Nasal cavity respiratory epithelium epithelial cell of viscerocranial mucosa (primary cell): Measurements from ENCODE around the gene GUCY1A2. TPM values are rescaled to one million over a fixed set of nuclear protein-coding genes. Genes with fewer than 3 reads are reported as not detected.

Experiments used
- total RNA-seq: library from RNA; depleted of rRNA; stranded (reverse); fragments of >200 nt; gene quantifications from 2 replicates; pipeline ENCODE4 v1.2.3, GENCODE V29; 2014

Gene GUCY1A2, protein sequence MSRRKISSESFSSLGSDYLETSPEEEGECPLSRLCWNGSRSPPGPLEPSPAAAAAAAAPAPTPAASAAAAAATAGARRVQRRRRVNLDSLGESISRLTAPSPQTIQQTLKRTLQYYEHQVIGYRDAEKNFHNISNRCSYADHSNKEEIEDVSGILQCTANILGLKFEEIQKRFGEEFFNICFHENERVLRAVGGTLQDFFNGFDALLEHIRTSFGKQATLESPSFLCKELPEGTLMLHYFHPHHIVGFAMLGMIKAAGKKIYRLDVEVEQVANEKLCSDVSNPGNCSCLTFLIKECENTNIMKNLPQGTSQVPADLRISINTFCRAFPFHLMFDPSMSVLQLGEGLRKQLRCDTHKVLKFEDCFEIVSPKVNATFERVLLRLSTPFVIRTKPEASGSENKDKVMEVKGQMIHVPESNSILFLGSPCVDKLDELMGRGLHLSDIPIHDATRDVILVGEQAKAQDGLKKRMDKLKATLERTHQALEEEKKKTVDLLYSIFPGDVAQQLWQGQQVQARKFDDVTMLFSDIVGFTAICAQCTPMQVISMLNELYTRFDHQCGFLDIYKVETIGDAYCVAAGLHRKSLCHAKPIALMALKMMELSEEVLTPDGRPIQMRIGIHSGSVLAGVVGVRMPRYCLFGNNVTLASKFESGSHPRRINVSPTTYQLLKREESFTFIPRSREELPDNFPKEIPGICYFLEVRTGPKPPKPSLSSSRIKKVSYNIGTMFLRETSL
- under 0.01 TPM in 2 replicates for total RNA-seq

DNA sequence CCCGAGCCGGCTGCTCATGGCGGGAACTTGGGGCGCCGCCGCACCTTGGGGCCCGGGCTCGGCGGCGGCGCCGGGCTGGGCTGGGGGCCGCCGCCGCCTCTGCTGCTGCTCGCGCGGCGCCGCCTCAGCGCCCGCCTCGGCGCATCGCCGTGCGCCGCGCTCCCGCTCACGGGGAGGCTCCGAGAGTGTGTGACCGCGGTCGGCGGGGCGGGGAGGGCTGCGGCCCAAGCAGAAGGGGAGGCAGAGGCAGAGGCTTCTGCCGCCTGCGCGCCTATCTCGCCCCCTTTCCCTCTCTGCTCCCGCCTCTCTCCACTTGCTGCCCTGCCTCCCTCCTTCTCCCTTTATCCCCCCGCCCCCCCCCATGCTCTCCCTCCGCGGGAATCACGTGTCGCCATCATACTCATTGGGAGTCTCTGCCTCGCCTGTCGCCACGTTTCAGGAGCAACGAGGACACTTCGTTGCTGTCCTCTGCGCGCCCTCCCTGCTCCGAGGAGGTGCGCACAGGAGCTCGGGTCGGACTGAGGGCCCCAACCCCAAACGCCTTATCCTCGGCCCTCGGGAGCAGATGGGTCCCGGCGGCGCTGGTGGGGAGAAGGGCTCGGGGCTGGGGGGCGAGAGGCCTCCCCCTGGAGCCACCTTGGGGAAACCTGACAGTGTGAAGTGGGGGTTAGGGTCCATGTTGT lies at the start of gene GUCY1A2:
TSS of gene GUCY1A2 (minus strand) at position 258 of the 683 bp plus-strand sequence. CDS start 421 bp downstream, outside the sequence.

